HL-60 (cell line): ENCODE results near the gene MYBPC1.

Experiments used
- GABPA ChIP-seq: IDR thresholded peaks from 2 replicates; pipeline ENCODE4 v1.6.1; 2012; ENCODE audit warnings: low read depth
- POLR2AphosphoS5 ChIP-seq: IDR thresholded peaks from 2 replicates; pipeline ENCODE4 v1.6.1; 2012; ENCODE audit warnings: low read depth
- TF ChIP-seq, protein P1 (sequence below): IDR thresholded peaks from one replicate; pipeline ENCODE4 v1.5.1; 2011; ENCODE audit warnings: low read length, control low read depth, inconsistent platforms; ENCODE audit not compliant: insufficient read depth
- TF ChIP-seq, protein P2 (sequence below): IDR thresholded peaks from 2 replicates; pipeline ENCODE4 v1.6.1; 2012; ENCODE audit warnings: low read depth; ENCODE audit not compliant: insufficient replicate concordance

DNA sequence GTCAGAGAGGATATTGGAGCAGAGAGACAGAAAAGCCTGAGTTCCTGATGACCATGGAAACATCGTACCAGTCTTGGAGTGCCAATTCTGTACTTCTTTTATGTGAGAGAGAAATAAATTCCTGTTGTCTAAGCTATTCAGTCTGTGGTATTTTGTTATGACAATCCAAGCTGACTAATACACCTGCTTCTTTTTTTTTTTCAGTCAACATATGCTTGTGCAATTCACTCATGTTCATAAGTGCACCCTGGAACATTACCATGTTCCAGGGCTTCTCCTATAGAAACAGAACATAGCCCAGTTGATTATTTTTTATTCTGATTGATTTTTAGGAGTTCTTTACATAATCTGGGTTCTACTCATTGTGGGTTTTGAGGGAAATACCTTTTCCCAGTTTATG, 100.9 kb downstream of the MYBPC1 start:
- TF ChIP-seq, protein P1, sequence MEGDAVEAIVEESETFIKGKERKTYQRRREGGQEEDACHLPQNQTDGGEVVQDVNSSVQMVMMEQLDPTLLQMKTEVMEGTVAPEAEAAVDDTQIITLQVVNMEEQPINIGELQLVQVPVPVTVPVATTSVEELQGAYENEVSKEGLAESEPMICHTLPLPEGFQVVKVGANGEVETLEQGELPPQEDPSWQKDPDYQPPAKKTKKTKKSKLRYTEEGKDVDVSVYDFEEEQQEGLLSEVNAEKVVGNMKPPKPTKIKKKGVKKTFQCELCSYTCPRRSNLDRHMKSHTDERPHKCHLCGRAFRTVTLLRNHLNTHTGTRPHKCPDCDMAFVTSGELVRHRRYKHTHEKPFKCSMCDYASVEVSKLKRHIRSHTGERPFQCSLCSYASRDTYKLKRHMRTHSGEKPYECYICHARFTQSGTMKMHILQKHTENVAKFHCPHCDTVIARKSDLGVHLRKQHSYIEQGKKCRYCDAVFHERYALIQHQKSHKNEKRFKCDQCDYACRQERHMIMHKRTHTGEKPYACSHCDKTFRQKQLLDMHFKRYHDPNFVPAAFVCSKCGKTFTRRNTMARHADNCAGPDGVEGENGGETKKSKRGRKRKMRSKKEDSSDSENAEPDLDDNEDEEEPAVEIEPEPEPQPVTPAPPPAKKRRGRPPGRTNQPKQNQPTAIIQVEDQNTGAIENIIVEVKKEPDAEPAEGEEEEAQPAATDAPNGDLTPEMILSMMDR: no peak
- TF ChIP-seq POLR2AphosphoS5: no peak
- TF ChIP-seq, protein P2, sequence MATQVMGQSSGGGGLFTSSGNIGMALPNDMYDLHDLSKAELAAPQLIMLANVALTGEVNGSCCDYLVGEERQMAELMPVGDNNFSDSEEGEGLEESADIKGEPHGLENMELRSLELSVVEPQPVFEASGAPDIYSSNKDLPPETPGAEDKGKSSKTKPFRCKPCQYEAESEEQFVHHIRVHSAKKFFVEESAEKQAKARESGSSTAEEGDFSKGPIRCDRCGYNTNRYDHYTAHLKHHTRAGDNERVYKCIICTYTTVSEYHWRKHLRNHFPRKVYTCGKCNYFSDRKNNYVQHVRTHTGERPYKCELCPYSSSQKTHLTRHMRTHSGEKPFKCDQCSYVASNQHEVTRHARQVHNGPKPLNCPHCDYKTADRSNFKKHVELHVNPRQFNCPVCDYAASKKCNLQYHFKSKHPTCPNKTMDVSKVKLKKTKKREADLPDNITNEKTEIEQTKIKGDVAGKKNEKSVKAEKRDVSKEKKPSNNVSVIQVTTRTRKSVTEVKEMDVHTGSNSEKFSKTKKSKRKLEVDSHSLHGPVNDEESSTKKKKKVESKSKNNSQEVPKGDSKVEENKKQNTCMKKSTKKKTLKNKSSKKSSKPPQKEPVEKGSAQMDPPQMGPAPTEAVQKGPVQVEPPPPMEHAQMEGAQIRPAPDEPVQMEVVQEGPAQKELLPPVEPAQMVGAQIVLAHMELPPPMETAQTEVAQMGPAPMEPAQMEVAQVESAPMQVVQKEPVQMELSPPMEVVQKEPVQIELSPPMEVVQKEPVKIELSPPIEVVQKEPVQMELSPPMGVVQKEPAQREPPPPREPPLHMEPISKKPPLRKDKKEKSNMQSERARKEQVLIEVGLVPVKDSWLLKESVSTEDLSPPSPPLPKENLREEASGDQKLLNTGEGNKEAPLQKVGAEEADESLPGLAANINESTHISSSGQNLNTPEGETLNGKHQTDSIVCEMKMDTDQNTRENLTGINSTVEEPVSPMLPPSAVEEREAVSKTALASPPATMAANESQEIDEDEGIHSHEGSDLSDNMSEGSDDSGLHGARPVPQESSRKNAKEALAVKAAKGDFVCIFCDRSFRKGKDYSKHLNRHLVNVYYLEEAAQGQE: no peak
- no peak for TF ChIP-seq GABPA
